ENCODE measurements around the gene TMEM200C.

DNA sequence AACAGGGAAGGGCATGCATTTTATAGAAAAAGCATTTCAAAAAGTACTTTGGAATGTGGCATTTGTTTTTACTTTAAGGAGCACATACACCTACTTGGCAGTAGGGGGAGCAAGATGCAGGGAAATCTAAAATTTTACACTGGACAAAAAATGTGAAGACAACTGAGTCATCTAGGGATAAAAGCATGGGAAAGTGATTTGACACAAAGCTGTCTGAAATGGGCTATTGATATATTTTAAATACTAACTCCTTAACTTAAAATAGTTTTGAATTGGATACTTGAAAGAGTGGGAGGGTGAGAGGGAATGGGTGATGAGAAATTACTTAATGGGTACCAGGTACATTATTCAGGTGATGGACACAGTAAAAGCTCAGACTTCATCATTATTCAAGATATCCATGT is 15.8 kb downstream of the TMEM200C start:
- TF ChIP-seq, protein P1, sequence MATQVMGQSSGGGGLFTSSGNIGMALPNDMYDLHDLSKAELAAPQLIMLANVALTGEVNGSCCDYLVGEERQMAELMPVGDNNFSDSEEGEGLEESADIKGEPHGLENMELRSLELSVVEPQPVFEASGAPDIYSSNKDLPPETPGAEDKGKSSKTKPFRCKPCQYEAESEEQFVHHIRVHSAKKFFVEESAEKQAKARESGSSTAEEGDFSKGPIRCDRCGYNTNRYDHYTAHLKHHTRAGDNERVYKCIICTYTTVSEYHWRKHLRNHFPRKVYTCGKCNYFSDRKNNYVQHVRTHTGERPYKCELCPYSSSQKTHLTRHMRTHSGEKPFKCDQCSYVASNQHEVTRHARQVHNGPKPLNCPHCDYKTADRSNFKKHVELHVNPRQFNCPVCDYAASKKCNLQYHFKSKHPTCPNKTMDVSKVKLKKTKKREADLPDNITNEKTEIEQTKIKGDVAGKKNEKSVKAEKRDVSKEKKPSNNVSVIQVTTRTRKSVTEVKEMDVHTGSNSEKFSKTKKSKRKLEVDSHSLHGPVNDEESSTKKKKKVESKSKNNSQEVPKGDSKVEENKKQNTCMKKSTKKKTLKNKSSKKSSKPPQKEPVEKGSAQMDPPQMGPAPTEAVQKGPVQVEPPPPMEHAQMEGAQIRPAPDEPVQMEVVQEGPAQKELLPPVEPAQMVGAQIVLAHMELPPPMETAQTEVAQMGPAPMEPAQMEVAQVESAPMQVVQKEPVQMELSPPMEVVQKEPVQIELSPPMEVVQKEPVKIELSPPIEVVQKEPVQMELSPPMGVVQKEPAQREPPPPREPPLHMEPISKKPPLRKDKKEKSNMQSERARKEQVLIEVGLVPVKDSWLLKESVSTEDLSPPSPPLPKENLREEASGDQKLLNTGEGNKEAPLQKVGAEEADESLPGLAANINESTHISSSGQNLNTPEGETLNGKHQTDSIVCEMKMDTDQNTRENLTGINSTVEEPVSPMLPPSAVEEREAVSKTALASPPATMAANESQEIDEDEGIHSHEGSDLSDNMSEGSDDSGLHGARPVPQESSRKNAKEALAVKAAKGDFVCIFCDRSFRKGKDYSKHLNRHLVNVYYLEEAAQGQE (IDR thresholded peaks at IDR 0.05; ENCODE audit: insufficient read depth in 1 of 2, low read depth in 2 of 2, low read length in 2 of 2), result no peak
- TF ChIP-seq POLR2AphosphoS5 (IDR thresholded peaks at IDR 0.05; ENCODE audit: low read depth, low read length), result no peak

Measured in PFSK-1 (cell line).